ENCODE results near the gene SYVN1.
A peak's percentile ranks its signal among the peaks of the same experiment; 100 is the strongest.

The SYVN1 gene

DNA sequence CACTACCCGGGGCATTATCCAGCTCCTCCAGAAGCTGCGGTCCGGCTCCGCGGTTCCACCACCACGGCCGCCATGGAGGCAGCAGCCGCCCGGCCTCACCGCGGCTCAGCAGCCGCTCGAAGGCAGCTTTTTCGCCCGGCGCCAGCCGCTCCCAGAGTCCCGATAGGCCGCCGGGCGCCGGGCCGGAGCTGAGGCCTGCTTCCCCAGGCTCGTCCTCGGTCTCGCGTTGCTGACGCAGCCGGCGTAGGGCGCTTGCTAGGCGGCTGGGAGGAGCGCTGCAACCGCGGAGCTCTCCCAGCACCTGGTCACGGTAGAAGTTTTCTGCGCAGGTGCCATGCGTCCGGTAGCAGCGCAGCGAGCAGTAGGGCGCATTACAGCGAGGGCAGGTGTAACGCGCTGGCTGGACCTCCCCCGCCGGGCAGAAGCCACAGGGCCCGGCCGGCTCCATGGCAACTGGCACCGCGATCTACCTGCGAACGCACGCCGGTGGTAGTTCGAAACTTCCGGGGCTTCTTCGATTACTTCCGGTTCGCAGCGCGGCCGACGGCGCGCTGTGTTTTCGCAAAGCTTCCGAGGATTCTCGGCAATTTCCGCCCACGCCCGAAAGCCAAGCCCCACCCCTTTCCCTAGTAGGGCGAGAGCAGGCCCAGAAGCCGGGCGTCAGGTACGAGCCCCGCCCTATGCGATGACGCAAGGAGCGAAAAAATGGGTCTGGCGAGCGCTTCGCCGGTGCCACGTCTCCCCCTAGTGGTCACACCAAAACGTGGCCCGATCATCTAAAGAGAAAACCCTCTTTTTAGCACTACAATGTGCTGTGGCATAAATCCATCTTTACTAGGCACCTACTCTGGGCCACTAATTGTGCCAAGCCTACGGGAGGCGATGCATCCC lies 16.9 kb downstream of the SYVN1 start, which contains the start of gene ZNHIT2:
Gene ZNHIT2 (minus strand): TSS at position 496 of the 891 bp plus-strand sequence. CDS start 48 bp downstream, at position 448.
- Histone ChIP-seq H3K27me3 (ENCODE audit: insufficient read depth, low read length, poor library complexity, severe bottlenecking) (no peaks in the 10 kb centered on the region), H2AFZ (ENCODE audit: low read length) (peak within 1 kb of the TSS; percentile 14; the same call in 1 of the 2 replicates), H3K9me2 (replicated peaks; ENCODE audit: low read depth, low read length) (no peaks in the 10 kb centered on the region), H3K4me3 (ENCODE audit: low read length, poor library complexity, severe bottlenecking) (peak within 1 kb of the TSS; percentile 94), H3F3A (ENCODE audit: low read depth) (peaks cover 4% of the 10 kb centered on the region), H4K20me1 (ENCODE audit: insufficient read depth, low read length, poor library complexity, severe bottlenecking) (peaks cover 24% of the 10 kb centered on the region), H3K79me2 (ENCODE audit: insufficient read depth, low read length) (peaks cover 48% of the 10 kb centered on the region), H3K4me1 (ENCODE audit: insufficient read depth, low read length, poor library complexity, severe bottlenecking) (peaks cover 32% of the 10 kb centered on the region), H3K9me3 (ENCODE audit: insufficient read depth, low read depth, low read length) (no peaks in the 10 kb centered on the region), H3K9ac (ENCODE audit: low read depth, low read length, poor library complexity, severe bottlenecking) (peak within 1 kb of the TSS; percentile 80), H3K4me2 (ENCODE audit: low read depth, low read length, poor library complexity, severe bottlenecking) (peak within 1 kb of the TSS; percentile 82), H3K36me3 (ENCODE audit: insufficient read depth, low read length) (peaks cover 18% of the 10 kb centered on the region; the same call in 1 of the 2 replicates)
- no peak for TF ChIP-seq EZH2phosphoT487 (IDR thresholded peaks at IDR 0.05; ENCODE audit: borderline replicate concordance)
- TF ChIP-seq, protein P1, sequence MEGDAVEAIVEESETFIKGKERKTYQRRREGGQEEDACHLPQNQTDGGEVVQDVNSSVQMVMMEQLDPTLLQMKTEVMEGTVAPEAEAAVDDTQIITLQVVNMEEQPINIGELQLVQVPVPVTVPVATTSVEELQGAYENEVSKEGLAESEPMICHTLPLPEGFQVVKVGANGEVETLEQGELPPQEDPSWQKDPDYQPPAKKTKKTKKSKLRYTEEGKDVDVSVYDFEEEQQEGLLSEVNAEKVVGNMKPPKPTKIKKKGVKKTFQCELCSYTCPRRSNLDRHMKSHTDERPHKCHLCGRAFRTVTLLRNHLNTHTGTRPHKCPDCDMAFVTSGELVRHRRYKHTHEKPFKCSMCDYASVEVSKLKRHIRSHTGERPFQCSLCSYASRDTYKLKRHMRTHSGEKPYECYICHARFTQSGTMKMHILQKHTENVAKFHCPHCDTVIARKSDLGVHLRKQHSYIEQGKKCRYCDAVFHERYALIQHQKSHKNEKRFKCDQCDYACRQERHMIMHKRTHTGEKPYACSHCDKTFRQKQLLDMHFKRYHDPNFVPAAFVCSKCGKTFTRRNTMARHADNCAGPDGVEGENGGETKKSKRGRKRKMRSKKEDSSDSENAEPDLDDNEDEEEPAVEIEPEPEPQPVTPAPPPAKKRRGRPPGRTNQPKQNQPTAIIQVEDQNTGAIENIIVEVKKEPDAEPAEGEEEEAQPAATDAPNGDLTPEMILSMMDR (conservative IDR thresholded peaks at IDR 0.05; ENCODE audit: low read length) = peak; percentile 89

DNA sequence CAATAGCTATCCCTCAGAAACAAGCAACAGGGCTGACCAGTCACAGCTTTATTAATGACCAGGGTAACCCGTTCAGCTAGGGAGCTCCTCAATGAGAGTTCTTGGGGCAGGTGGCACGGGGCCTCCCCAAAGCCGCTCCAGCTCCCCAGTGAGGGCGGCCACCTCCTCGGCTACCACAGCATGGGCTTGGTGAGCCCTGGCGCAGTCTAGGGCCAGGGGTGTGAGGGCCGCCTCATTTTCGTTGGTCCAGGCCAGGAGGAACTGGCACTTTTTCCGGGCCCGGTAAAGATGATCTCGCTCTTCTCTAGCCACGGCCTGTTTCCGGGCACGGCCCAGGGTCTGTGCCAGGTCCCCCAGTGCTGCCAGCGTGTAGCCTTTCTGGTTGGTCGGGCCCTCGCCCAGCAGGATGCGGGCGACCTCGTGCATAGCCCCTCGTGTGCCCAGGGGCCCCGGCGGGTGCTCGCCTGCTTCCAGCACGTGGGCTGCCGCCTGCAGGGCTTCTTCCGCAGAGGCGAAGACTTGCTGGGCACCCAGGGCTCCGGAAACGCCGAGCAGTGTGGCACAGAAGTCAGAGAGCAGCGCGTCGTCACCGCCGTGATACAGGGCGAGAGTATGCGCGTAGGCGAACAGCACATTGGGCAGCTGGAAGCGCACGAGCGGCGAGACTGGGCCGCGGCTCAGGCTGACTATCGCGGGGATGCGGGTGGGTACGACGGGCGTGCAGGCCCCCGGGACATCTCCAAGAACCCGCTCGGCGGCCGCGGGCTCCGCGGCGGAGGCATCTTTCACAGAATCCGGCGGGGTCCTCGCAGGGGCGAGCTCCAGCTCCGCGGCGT lies 17.7 kb downstream of the SYVN1 start:
- Histone ChIP-seq H2AFZ (ENCODE audit: low read length) (no peak overlapping the region), H3K9me2 (replicated peaks; ENCODE audit: low read depth, low read length) (no peaks in the 10 kb centered on the region), H3K9me3 (ENCODE audit: insufficient read depth, low read depth, low read length) (no peaks in the 10 kb centered on the region), H3K4me3 (ENCODE audit: low read length, poor library complexity, severe bottlenecking) (peak overlapping the region; percentile 94), H3K79me2 (ENCODE audit: insufficient read depth, low read length) (peaks cover 43% of the 10 kb centered on the region), H3K4me2 (ENCODE audit: low read depth, low read length, poor library complexity, severe bottlenecking) (peak overlapping the region; percentile 82), H3K4me1 (ENCODE audit: insufficient read depth, low read length, poor library complexity, severe bottlenecking) (peaks cover 39% of the 10 kb centered on the region), H3F3A (ENCODE audit: low read depth) (peaks cover 4% of the 10 kb centered on the region), H3K9ac (ENCODE audit: low read depth, low read length, poor library complexity, severe bottlenecking) (peak overlapping the region; percentile 80), H3K27me3 (ENCODE audit: insufficient read depth, low read length, poor library complexity, severe bottlenecking) (no peaks in the 10 kb centered on the region), H4K20me1 (ENCODE audit: insufficient read depth, low read length, poor library complexity, severe bottlenecking) (peaks cover 22% of the 10 kb centered on the region), H3K36me3 (ENCODE audit: insufficient read depth, low read length) (peaks cover 18% of the 10 kb centered on the region; the same call in 1 of the 2 replicates)
- no peak for TF ChIP-seq EZH2phosphoT487 (IDR thresholded peaks at IDR 0.05; ENCODE audit: borderline replicate concordance)
- TF ChIP-seq, protein P1 (conservative IDR thresholded peaks at IDR 0.05; ENCODE audit: low read length) = no peak

DNA sequence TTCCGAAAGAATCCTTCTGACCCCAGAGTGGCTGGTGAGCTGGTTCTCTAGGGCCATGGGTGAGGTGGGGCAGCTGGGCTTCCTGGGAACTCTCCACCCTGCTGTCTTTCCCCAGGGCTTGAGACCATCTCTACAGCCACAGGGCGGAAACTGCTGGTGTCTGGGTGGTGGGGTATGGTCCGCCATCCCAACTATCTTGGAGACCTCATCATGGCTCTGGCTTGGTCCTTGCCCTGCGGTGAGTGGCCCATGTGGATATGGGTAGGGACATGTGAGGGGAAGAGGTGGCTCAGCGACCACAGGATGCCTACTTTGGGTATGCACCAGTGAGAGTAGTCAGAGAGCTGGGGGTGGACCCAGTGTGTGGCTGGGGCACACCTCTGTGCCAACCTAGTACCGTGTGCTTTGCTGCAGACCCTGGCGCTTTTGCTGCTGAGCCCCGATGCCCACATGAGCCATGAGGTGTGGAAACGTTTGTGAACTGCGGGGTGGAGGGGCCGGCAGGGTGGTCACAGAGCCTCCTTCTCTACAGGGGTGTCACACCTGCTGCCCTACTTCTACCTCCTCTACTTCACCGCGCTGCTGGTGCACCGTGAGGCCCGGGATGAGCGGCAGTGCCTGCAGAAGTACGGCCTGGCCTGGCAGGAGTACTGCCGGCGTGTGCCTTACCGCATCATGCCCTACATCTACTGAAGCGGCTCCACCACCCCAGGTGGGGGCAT lies 18.8 kb downstream of the SYVN1 start:
- H3K36me3 ChIP-seq (ENCODE audit: insufficient read depth, low read length) = peaks cover 16% of the 10 kb centered on the region; the same call in 1 of the 2 replicates
- no peak overlapping the region for H3K4me2 ChIP-seq (ENCODE audit: low read depth, low read length, poor library complexity, severe bottlenecking)
- peaks cover 17% of the 10 kb centered on the region for H4K20me1 ChIP-seq (ENCODE audit: insufficient read depth, low read length, poor library complexity, severe bottlenecking)
- no peaks in the 10 kb centered on the region for H3K27me3 ChIP-seq (ENCODE audit: insufficient read depth, low read length, poor library complexity, severe bottlenecking)
- no peak overlapping the region for H2AFZ ChIP-seq (ENCODE audit: low read length)
- no peaks in the 10 kb centered on the region for H3K9me3 ChIP-seq (ENCODE audit: insufficient read depth, low read depth, low read length)
- H3K79me2 ChIP-seq (ENCODE audit: insufficient read depth, low read length) = peaks cover 32% of the 10 kb centered on the region
- TF ChIP-seq, protein P1 (conservative IDR thresholded peaks at IDR 0.05; ENCODE audit: low read length) = no peak
- no peak for TF ChIP-seq EZH2phosphoT487 (IDR thresholded peaks at IDR 0.05; ENCODE audit: borderline replicate concordance)
- H3K4me3 ChIP-seq (ENCODE audit: low read length, poor library complexity, severe bottlenecking) = no peak overlapping the region
- no peak overlapping the region for H3K9ac ChIP-seq (ENCODE audit: low read depth, low read length, poor library complexity, severe bottlenecking)
- no peaks in the 10 kb centered on the region for H3K9me2 ChIP-seq (replicated peaks; ENCODE audit: low read depth, low read length)
- H3K4me1 ChIP-seq (ENCODE audit: insufficient read depth, low read length, poor library complexity, severe bottlenecking) = peaks cover 36% of the 10 kb centered on the region
- peaks cover 8% of the 10 kb centered on the region for H3F3A ChIP-seq (ENCODE audit: low read depth)

Data from Loucy (cell line).